ENCODE measurements around the gene RPS6KA3.
A peak's percentile ranks its signal among the peaks of the same experiment; 100 is the strongest.

RPS6KA3 gene

GRCh38 chrX:20140420-20140819, 126.3 kb downstream of the RPS6KA3 start:
- H3K9ac ChIP-seq (ENCODE audit: low read length) = peak overlapping the region; percentile 97
- no peak overlapping the region for H4K8ac ChIP-seq (ENCODE audit: low read length)
- H4K91ac ChIP-seq (ENCODE audit: low read length) = no peak overlapping the region
- no peak overlapping the region for H3K14ac ChIP-seq (ENCODE audit: low read length in 2 of 2)
- H2BK12ac ChIP-seq (ENCODE audit: low read length in 2 of 2) = no peak overlapping the region
- no CpG with 5 or more reads among the region's 3 CpGs for WGBS
- no peak overlapping the region for H3K27ac ChIP-seq (ENCODE audit: low read length, poor library complexity, severe bottlenecking)
- H3K4ac ChIP-seq (ENCODE audit: low read depth in 1 of 2, low read length in 2 of 2) = no peak overlapping the region
- H2BK5ac ChIP-seq (ENCODE audit: low read depth, low read length, poor library complexity, severe bottlenecking) = no peak overlapping the region
- DNase-seq = no peak
- H3K27me3 ChIP-seq (ENCODE audit: control insufficient read depth in 1 of 2, insufficient read depth in 1 of 2, low read length in 2 of 2) = no peaks in the 10 kb centered on the region
- no peaks in the 10 kb centered on the region for H3K79me1 ChIP-seq (replicated peaks; ENCODE audit: low read length, poor library complexity, severe bottlenecking)
- H2AFZ ChIP-seq (ENCODE audit: low read depth, low read length) = no peak overlapping the region
- H3K9me3 ChIP-seq (ENCODE audit: control insufficient read depth, low read length) = no peaks in the 10 kb centered on the region
- H2BK120ac ChIP-seq (ENCODE audit: low read depth, low read length) = no peak overlapping the region
- H2AK5ac ChIP-seq (ENCODE audit: low read length, severe bottlenecking) = no peak overlapping the region
- no peak overlapping the region for H3K23ac ChIP-seq (ENCODE audit: low read length in 2 of 2)
- peak overlapping the region; percentile 50 for H3K4me2 ChIP-seq (ENCODE audit: low read length, poor library complexity, severe bottlenecking)
- no peak overlapping the region for H2BK15ac ChIP-seq (ENCODE audit: low read depth, poor library complexity, severe bottlenecking)
- peak overlapping the region in 1 of 2 experiments; percentile 99 for H3K4me3 ChIP-seq (ENCODE audit: insufficient read depth in 1 of 2, low read depth in 1 of 2, low read length in 2 of 2)
- no peak overlapping the region for H3K18ac ChIP-seq (ENCODE audit: low read depth in 1 of 2, low read length in 2 of 2)
- H3K36me3 ChIP-seq (ENCODE audit: control insufficient read depth in 1 of 2, insufficient read depth in 2 of 2, low read depth in 1 of 2, low read length in 2 of 2) = peaks cover 3 to 40% of the 10 kb centered on the region in 2 experiments
- H3K4me1 ChIP-seq (ENCODE audit: control insufficient read depth, insufficient read depth, low read depth, low read length) = peaks cover 1% of the 10 kb centered on the region

- Histone ChIP-seq H3K4me1 (ENCODE audit: control insufficient read depth, insufficient read depth, low read depth, low read length) (peaks cover 1% of the 10 kb centered on the region), H3K14ac (ENCODE audit: low read length in 2 of 2) (no peak overlapping the region), H3K4ac (ENCODE audit: low read depth in 1 of 2, low read length in 2 of 2) (no peak overlapping the region), H2BK12ac (ENCODE audit: low read length in 2 of 2) (no peak overlapping the region), H3K23ac (ENCODE audit: low read length in 2 of 2) (no peak overlapping the region), H2BK120ac (ENCODE audit: low read depth, low read length) (no peak overlapping the region), H2BK5ac (ENCODE audit: low read depth, low read length, poor library complexity, severe bottlenecking) (no peak overlapping the region), H2BK15ac (ENCODE audit: low read depth, poor library complexity, severe bottlenecking) (no peak overlapping the region), H4K91ac (ENCODE audit: low read length) (no peak overlapping the region), H3K18ac (ENCODE audit: low read depth in 1 of 2, low read length in 2 of 2) (no peak overlapping the region), H3K36me3 (ENCODE audit: control insufficient read depth in 1 of 2, insufficient read depth in 2 of 2, low read depth in 1 of 2, low read length in 2 of 2) (peaks cover 5 to 44% of the 10 kb centered on the region in 2 experiments), H2AFZ (ENCODE audit: low read depth, low read length) (no peak overlapping the region), H3K27me3 (ENCODE audit: control insufficient read depth in 1 of 2, insufficient read depth in 1 of 2, low read length in 2 of 2) (no peaks in the 10 kb centered on the region), H3K4me3 (ENCODE audit: insufficient read depth in 1 of 2, low read depth in 1 of 2, low read length in 2 of 2) (peak overlapping the region in 1 of 2 experiments; percentile 99), H4K8ac (ENCODE audit: low read length) (no peak overlapping the region), H3K9me3 (ENCODE audit: control insufficient read depth, low read length) (no peaks in the 10 kb centered on the region), H3K27ac (ENCODE audit: low read length, poor library complexity, severe bottlenecking) (no peak overlapping the region), H2AK5ac (ENCODE audit: low read length, severe bottlenecking) (no peak overlapping the region), H3K79me1 (replicated peaks; ENCODE audit: low read length, poor library complexity, severe bottlenecking) (no peaks in the 10 kb centered on the region), H3K4me2 (ENCODE audit: low read length, poor library complexity, severe bottlenecking) (peak overlapping the region; percentile 43), H3K9ac (ENCODE audit: low read length) (peak overlapping the region; percentile 97)
- DNase-seq = peak; percentile 33
- WGBS = no CpG with 5 or more reads among the region's 2 CpGs
Measured at GRCh38 chrX:20139966-20140365, 126.7 kb downstream of the RPS6KA3 start.

- Histone ChIP-seq H2BK5ac (ENCODE audit: low read depth, low read length, poor library complexity, severe bottlenecking) (no peak overlapping the region), H3K9me3 (ENCODE audit: control insufficient read depth, low read length) (no peaks in the 10 kb centered on the region), H4K8ac (ENCODE audit: low read length) (no peak overlapping the region), H3K18ac (ENCODE audit: low read depth in 1 of 2, low read length in 2 of 2) (no peak overlapping the region), H3K36me3 (ENCODE audit: control insufficient read depth in 1 of 2, insufficient read depth in 2 of 2, low read depth in 1 of 2, low read length in 2 of 2) (peaks cover 5 to 85% of the 10 kb centered on the region in 2 experiments), H3K79me1 (replicated peaks; ENCODE audit: low read length, poor library complexity, severe bottlenecking) (peaks cover 1% of the 10 kb centered on the region), H2BK120ac (ENCODE audit: low read depth, low read length) (no peak overlapping the region), H3K4me3 (ENCODE audit: insufficient read depth in 1 of 2, low read depth in 1 of 2, low read length in 2 of 2) (no peak overlapping the region), H3K9ac (ENCODE audit: low read length) (no peak overlapping the region), H3K27ac (ENCODE audit: low read length, poor library complexity, severe bottlenecking) (no peak overlapping the region), H3K27me3 (ENCODE audit: control insufficient read depth in 1 of 2, insufficient read depth in 1 of 2, low read length in 2 of 2) (no peaks in the 10 kb centered on the region), H2AK5ac (ENCODE audit: low read length, severe bottlenecking) (no peak overlapping the region), H2BK15ac (ENCODE audit: low read depth, poor library complexity, severe bottlenecking) (no peak overlapping the region), H3K4me1 (ENCODE audit: control insufficient read depth, insufficient read depth, low read depth, low read length) (peaks cover 3% of the 10 kb centered on the region), H3K23ac (ENCODE audit: low read length in 2 of 2) (no peak overlapping the region), H3K4ac (ENCODE audit: low read depth in 1 of 2, low read length in 2 of 2) (no peak overlapping the region), H3K4me2 (ENCODE audit: low read length, poor library complexity, severe bottlenecking) (no peak overlapping the region), H4K91ac (ENCODE audit: low read length) (no peak overlapping the region), H2AFZ (ENCODE audit: low read depth, low read length) (no peak overlapping the region), H3K14ac (ENCODE audit: low read length in 2 of 2) (no peak overlapping the region), H2BK12ac (ENCODE audit: low read length in 2 of 2) (no peak overlapping the region)
- 85% methylated on average over 3 of the region's 5 CpGs for WGBS
- DNase-seq = no peak
Measured at GRCh38 chrX:20135944-20136343, 130.8 kb downstream of the RPS6KA3 start.

GRCh38 chrX:20132666-20133065, 134.0 kb downstream of the RPS6KA3 start:
- Histone ChIP-seq H4K91ac (ENCODE audit: low read length) (no peak overlapping the region), H3K18ac (ENCODE audit: low read depth in 1 of 2, low read length in 2 of 2) (no peak overlapping the region), H4K8ac (ENCODE audit: low read length) (no peak overlapping the region), H3K9ac (ENCODE audit: low read length) (no peak overlapping the region), H3K23ac (ENCODE audit: low read length in 2 of 2) (no peak overlapping the region), H3K4me2 (ENCODE audit: low read length, poor library complexity, severe bottlenecking) (no peak overlapping the region), H3K36me3 (ENCODE audit: control insufficient read depth in 1 of 2, insufficient read depth in 2 of 2, low read depth in 1 of 2, low read length in 2 of 2) (peaks cover 3 to 93% of the 10 kb centered on the region in 2 experiments), H2AFZ (ENCODE audit: low read depth, low read length) (no peak overlapping the region), H2BK120ac (ENCODE audit: low read depth, low read length) (no peak overlapping the region), H3K14ac (ENCODE audit: low read length in 2 of 2) (no peak overlapping the region), H3K4me3 (ENCODE audit: insufficient read depth in 1 of 2, low read depth in 1 of 2, low read length in 2 of 2) (no peak overlapping the region), H2BK15ac (ENCODE audit: low read depth, poor library complexity, severe bottlenecking) (no peak overlapping the region), H3K27ac (ENCODE audit: low read length, poor library complexity, severe bottlenecking) (no peak overlapping the region), H3K79me1 (replicated peaks; ENCODE audit: low read length, poor library complexity, severe bottlenecking) (peaks cover 1% of the 10 kb centered on the region), H3K27me3 (ENCODE audit: control insufficient read depth in 1 of 2, insufficient read depth in 1 of 2, low read length in 2 of 2) (no peaks in the 10 kb centered on the region), H2AK5ac (ENCODE audit: low read length, severe bottlenecking) (no peak overlapping the region), H3K4ac (ENCODE audit: low read depth in 1 of 2, low read length in 2 of 2) (no peak overlapping the region), H3K4me1 (ENCODE audit: control insufficient read depth, insufficient read depth, low read depth, low read length) (peaks cover 1% of the 10 kb centered on the region), H3K9me3 (ENCODE audit: control insufficient read depth, low read length) (no peaks in the 10 kb centered on the region), H2BK12ac (ENCODE audit: low read length in 2 of 2) (no peak overlapping the region), H2BK5ac (ENCODE audit: low read depth, low read length, poor library complexity, severe bottlenecking) (no peak overlapping the region)
- WGBS = 100% methylated on average over 1 of the region's 1 CpG
- DNase-seq = no peak
